Fibroblast of lung (primary cell): ENCODE results near the gene SMLR1. TPM values are rescaled to one million over a fixed set of nuclear protein-coding genes. Genes with fewer than 3 reads are reported as not detected.

ENCODE experiments used
- DNase-seq, 2 donors: peaks; one replicate each; pipeline versions ENCODE4 v3.0.0 to v3.0.0-alpha.2; 2010; ENCODE audit warnings: low read depth in 2 of 2
- H2AFZ ChIP-seq: 2 replicates; pipeline ENCODE4 v1.5.1; 2012; ENCODE audit warnings: low read length, control low read depth, inconsistent platforms
- H3K27ac ChIP-seq: 2 replicates; pipeline ENCODE4 v1.5.1; 2011; ENCODE audit warnings: low read length, control low read depth; ENCODE audit not compliant: insufficient read depth
- H3K27me3 ChIP-seq: 2 replicates; pipeline ENCODE4 v1.5.1; 2011; ENCODE audit warnings: mild to moderate bottlenecking, low read length; ENCODE audit not compliant: control insufficient read depth, insufficient read depth
- H3K36me3 ChIP-seq: 2 replicates; pipeline ENCODE4 v1.5.1; 2011; ENCODE audit warnings: low read length; ENCODE audit not compliant: control insufficient read depth, insufficient read depth
- H3K4me1 ChIP-seq: 2 replicates; pipeline ENCODE4 v1.5.1; 2011; ENCODE audit warnings: low read length; ENCODE audit not compliant: control insufficient read depth, insufficient read depth; ENCODE audit errors: extremely low read depth
- H3K4me2 ChIP-seq: 2 replicates; pipeline ENCODE4 v1.5.1; 2011; ENCODE audit warnings: low read length, control low read depth; ENCODE audit not compliant: insufficient read depth; ENCODE audit errors: extremely low read depth
- H3K4me3 ChIP-seq, 4 experiments: fragments of 200-600 bp in 1 of 4; sonication (generic) in 1 of 4; replicated peaks in 1 of 4; 2 replicates each; pipeline ENCODE4 v1.5.1; 2011 to 2016; ENCODE audit warnings: low read length in 4 of 4, low read depth in 3 of 4, mild to moderate bottlenecking in 3 of 4, control low read depth in 2 of 4, inconsistent platforms in 1 of 4, mixed read lengths in 1 of 4; ENCODE audit not compliant: insufficient read depth in 1 of 4; ENCODE audit errors: control extremely low read depth in 1 of 4
- H3K79me2 ChIP-seq: 2 replicates; pipeline ENCODE4 v1.5.1; 2012; ENCODE audit warnings: mild to moderate bottlenecking, low read length, inconsistent platforms; ENCODE audit not compliant: control insufficient read depth, insufficient read depth
- H3K9ac ChIP-seq: 2 replicates; pipeline ENCODE4 v1.5.1; 2011; ENCODE audit warnings: mild to moderate bottlenecking, low read length, control low read depth; ENCODE audit not compliant: insufficient read depth
- H3K9me3 ChIP-seq: 2 replicates; pipeline ENCODE4 v1.5.1; 2012; ENCODE audit warnings: low read depth, low read length; ENCODE audit not compliant: control insufficient read depth, insufficient read depth
- H4K20me1 ChIP-seq: 2 replicates; pipeline ENCODE4 v1.5.1; 2011; ENCODE audit warnings: low read length; ENCODE audit not compliant: control insufficient read depth, insufficient read depth; ENCODE audit errors: extremely low read depth
- CTCF ChIP-seq, 2 donors: IDR thresholded peaks in 1 of 2; conservative IDR thresholded peaks in 1 of 2; 1 replicate in 1 of 2; 2 replicates in 1 of 2; pipeline ENCODE4 v1.5.1; 2011 to 2012; ENCODE audit warnings: low read length in 2 of 2, control low read depth in 1 of 2, inconsistent platforms in 1 of 2, low read depth in 1 of 2, mild to moderate bottlenecking in 1 of 2
- EZH2 ChIP-seq: IDR thresholded peaks from 2 replicates; pipeline ENCODE4 v1.5.1; 2012; ENCODE audit warnings: low read length, control low read depth, mild to moderate bottlenecking; ENCODE audit errors: missing control alignments
- polyA plus RNA-seq, 2 donors: library from polyadenylated mRNA; depleted of rRNA in 1 of 2; stranded (reverse) in 1 of 2; unstranded in 1 of 2; fragments of >200 nt; gene quantifications; 2 replicates each; pipeline ENCODE4 v1.2.1, GENCODE V29; 2011 to 2012; ENCODE audit warnings: missing spikeins in 1 of 2
- total RNA-seq: library from RNA; depleted of rRNA; stranded (reverse); fragments of >200 nt; gene quantifications from 2 replicates; pipeline ENCODE4 v1.2.1, GENCODE V29; 2014

The SMLR1 gene
- total and polyA plus RNA-seq, 2 donors (not counting 1 experiment from before 2014, with no cell fraction given) = not detected

GRCh38 chr6:130831607-130832006 lies 4.4 kb downstream of the SMLR1 start:
- no peak for TF ChIP-seq EZH2
- no peak for TF ChIP-seq CTCF (conservative IDR thresholded peaks at IDR 0.05 in 1 of 2, IDR thresholded peaks at IDR 0.05 in 1 of 2; ENCODE audit: low read depth in 1 of 2, low read length in 2 of 2)
- DNase-seq = peak in 1 of 2 donors; percentile 36
- H3K27me3 ChIP-seq = no peaks in the 10 kb centered on the region
- H4K20me1 ChIP-seq = no peaks in the 10 kb centered on the region
- no peaks in the 10 kb centered on the region for H3K9me3 ChIP-seq
- no peaks in the 10 kb centered on the region for H3K36me3 ChIP-seq
- no peaks in the 10 kb centered on the region for H3K79me2 ChIP-seq
- H3K9ac ChIP-seq = no peak overlapping the region
- no peak overlapping the region for H3K27ac ChIP-seq
- H2AFZ ChIP-seq = no peak overlapping the region
- H3K4me1 ChIP-seq = no peaks in the 10 kb centered on the region
- H3K4me2 ChIP-seq = no peak overlapping the region
- H3K4me3 ChIP-seq = no peak overlapping the region

- Histone ChIP-seq H3K4me2 (no peak overlapping the region), H3K27me3 (no peaks in the 10 kb centered on the region), H3K36me3 (no peaks in the 10 kb centered on the region), H3K79me2 (no peaks in the 10 kb centered on the region), H2AFZ (no peak overlapping the region), H3K4me1 (no peaks in the 10 kb centered on the region), H3K9me3 (no peaks in the 10 kb centered on the region), H3K27ac (no peak overlapping the region), H3K9ac (no peak overlapping the region), H3K4me3 (no peak overlapping the region), H4K20me1 (no peaks in the 10 kb centered on the region)
- no peak for DNase-seq
- TF ChIP-seq CTCF (conservative IDR thresholded peaks at IDR 0.05 in 1 of 2, IDR thresholded peaks at IDR 0.05 in 1 of 2; ENCODE audit: low read depth in 1 of 2, low read length in 2 of 2) = no peak
- TF ChIP-seq EZH2 = no peak
Observed at GRCh38 chr6:130833569-130833968, 6.4 kb downstream of the SMLR1 start.

- Histone ChIP-seq H3K9ac (no peak overlapping the region), H3K4me3 (no peak overlapping the region), H3K36me3 (no peaks in the 10 kb centered on the region), H3K27me3 (no peaks in the 10 kb centered on the region), H3K4me1 (no peaks in the 10 kb centered on the region), H3K27ac (no peak overlapping the region), H4K20me1 (no peaks in the 10 kb centered on the region), H3K79me2 (no peaks in the 10 kb centered on the region), H2AFZ (no peak overlapping the region), H3K9me3 (no peaks in the 10 kb centered on the region), H3K4me2 (no peak overlapping the region)
- TF ChIP-seq EZH2 (no peak), CTCF (conservative IDR thresholded peaks at IDR 0.05 in 1 of 2, IDR thresholded peaks at IDR 0.05 in 1 of 2; ENCODE audit: low read depth in 1 of 2, low read length in 2 of 2) (no peak)
- DNase-seq = no peak
Observed at GRCh38 chr6:130834482-130835251, 7.5 kb downstream of the SMLR1 start.
